IMR-90 (cell line): ENCODE measurements around the gene RFTN1. TPM values are rescaled to one million over a fixed set of nuclear protein-coding genes. Genes with fewer than 3 reads are reported as not detected.

Source experiments
- ATAC-seq: fragments of 200-7000 bp; cut with Tn5 transposase; 2 replicates; pipeline ENCODE4 v1.9.1; 2020; ENCODE audit warnings: low read depth, mild to moderate bottlenecking, moderate library complexity
- BruUV-seq: library from RNA; stranded (reverse); fragments of 400-500 nt; replicated peaks from 2 replicates; lab custom pipeline; 2021; lab: Mats Ljungman, UMichigan
- CTCF ChIA-PET: fragments of 300-600 bp; formaldehyde crosslinking; extraction: SDS; loops from one replicate; lab custom pipeline; 2021; ENCODE audit warnings: antibody characterized with exemption; lab: Yijun Ruan, JAX
- POLR2A ChIA-PET: fragments of 300-600 bp; sonication (Branson Sonifier 250); formaldehyde crosslinking; loops from one replicate; lab custom pipeline; 2022; ENCODE audit warnings: antibody characterized with exemption; ENCODE audit not compliant: unreplicated experiment; lab: Charles Lee
- DNase-seq: peaks from one replicate; pipeline ENCODE4 v3.0.0; 2013
- H2AFZ ChIP-seq: replicated peaks from 2 replicates; pipeline ENCODE3; 2013; ENCODE audit warnings: low read length, mild to moderate bottlenecking; ENCODE audit not compliant: poor library complexity
- H2AK5ac ChIP-seq: 2 replicates; pipeline ENCODE4 v1.6.1; 2013; ENCODE audit warnings: low read depth, low read length, inconsistent platforms
- H2AK9ac ChIP-seq: replicated peaks from 2 replicates; pipeline ENCODE3; 2013; ENCODE audit warnings: mild to moderate bottlenecking, low read depth, low read length, moderate library complexity; ENCODE audit not compliant: poor library complexity
- H2BK120ac ChIP-seq: 2 replicates; pipeline ENCODE4 v1.6.1; 2013; ENCODE audit warnings: low read depth, low read length, inconsistent platforms
- H2BK15ac ChIP-seq: 3 replicates; pipeline ENCODE4 v1.6.1; 2013; ENCODE audit warnings: low read depth, low read length, inconsistent platforms
- H2BK20ac ChIP-seq: 2 replicates; pipeline ENCODE4 v1.6.1; 2013; ENCODE audit warnings: low read depth, mild to moderate bottlenecking, inconsistent platforms, low read length, moderate library complexity
- H2BK5ac ChIP-seq: 2 replicates; pipeline ENCODE4 v1.6.1; 2013; ENCODE audit warnings: mild to moderate bottlenecking, low read depth, low read length, inconsistent platforms; ENCODE audit not compliant: poor library complexity, severe bottlenecking
- H3K14ac ChIP-seq: replicated peaks from 2 replicates; pipeline ENCODE4 v1.6.1; 2013; ENCODE audit warnings: low read depth, low read length, inconsistent platforms
- H3K18ac ChIP-seq: 2 replicates; pipeline ENCODE4 v1.6.1; 2013; ENCODE audit warnings: low read depth, low read length, control low read depth
- H3K23ac ChIP-seq: 2 replicates; pipeline ENCODE4 v1.6.1; 2013; ENCODE audit warnings: low read depth, low read length, inconsistent platforms
- H3K27ac ChIP-seq: 2 replicates; pipeline ENCODE4 v1.5.1; 2013; ENCODE audit warnings: mild to moderate bottlenecking, control low read depth, low read length; ENCODE audit not compliant: insufficient read depth
- H3K27me3 ChIP-seq: 2 replicates; pipeline ENCODE4 v1.6.1; 2013; ENCODE audit warnings: low read length; ENCODE audit not compliant: control insufficient read depth, insufficient read depth
- H3K36me3 ChIP-seq: 2 replicates; pipeline ENCODE4 v1.6.1; 2013; ENCODE audit warnings: low read length, mixed read lengths; ENCODE audit not compliant: control insufficient read depth, insufficient read depth
- H3K4ac ChIP-seq: 2 replicates; pipeline ENCODE4 v1.6.1; 2013; ENCODE audit warnings: low read depth, low read length, inconsistent platforms
- H3K4me1 ChIP-seq: 2 replicates; pipeline ENCODE4 v1.6.1; 2013; ENCODE audit warnings: low read length, mixed read lengths; ENCODE audit not compliant: control insufficient read depth, insufficient read depth
- H3K4me2 ChIP-seq: 2 replicates; pipeline ENCODE4 v1.6.1; 2013; ENCODE audit warnings: low read depth, mild to moderate bottlenecking, control low read depth, low read length, moderate library complexity
- H3K4me3 ChIP-seq: 2 replicates; pipeline ENCODE4 v1.5.1; 2013; ENCODE audit warnings: low read depth, mild to moderate bottlenecking, control low read depth, low read length, moderate library complexity; ENCODE audit not compliant: insufficient read depth
- H3K56ac ChIP-seq: 2 replicates; pipeline ENCODE4 v1.6.1; 2013; ENCODE audit warnings: low read length, inconsistent platforms; ENCODE audit not compliant: insufficient read depth; ENCODE audit errors: extremely low read depth
- H3K79me1 ChIP-seq, 2 experiments: 2 replicates each; pipeline ENCODE4 v1.6.1; 2013; ENCODE audit warnings: low read length in 2 of 2, inconsistent platforms in 1 of 2, low read depth in 1 of 2
- H3K9ac ChIP-seq: 2 replicates; pipeline ENCODE4 v1.6.1; 2013; ENCODE audit warnings: low read depth, low read length, control low read depth
- H3K9me1 ChIP-seq: 2 replicates; pipeline ENCODE4 v1.6.1; 2013; ENCODE audit warnings: low read length, inconsistent platforms; ENCODE audit not compliant: insufficient read depth
- H3K9me3 ChIP-seq: 2 replicates; pipeline ENCODE4 v1.6.1; 2013; ENCODE audit warnings: low read length; ENCODE audit not compliant: control insufficient read depth, insufficient read depth
- H4K20me1 ChIP-seq: 2 replicates; pipeline ENCODE4 v1.6.1; 2013; ENCODE audit warnings: low read length, inconsistent platforms; ENCODE audit not compliant: insufficient read depth
- H4K5ac ChIP-seq: 2 replicates; pipeline ENCODE4 v1.6.1; 2013; ENCODE audit warnings: mild to moderate bottlenecking, low read depth, low read length, control low read depth
- H4K8ac ChIP-seq, 2 experiments: 2 replicates each; pipeline ENCODE4 v1.6.1; 2013; ENCODE audit warnings: low read depth in 2 of 2, low read length in 2 of 2, control low read depth in 1 of 2, inconsistent platforms in 1 of 2
- H4K91ac ChIP-seq: 2 replicates; pipeline ENCODE4 v1.6.1; 2013; ENCODE audit warnings: low read depth, low read length, inconsistent platforms; ENCODE audit not compliant: insufficient read depth
- CEBPB ChIP-seq: IDR thresholded peaks from 2 replicates; pipeline ENCODE4 v1.6.1; 2012; ENCODE audit warnings: low read depth, low read length, improper control_type of control experiment
- MXI1 ChIP-seq: IDR thresholded peaks from 2 replicates; pipeline ENCODE4 v1.6.1; 2012; ENCODE audit warnings: low read depth, mild to moderate bottlenecking, low read length, moderate library complexity, borderline replicate concordance
- NFE2L2 ChIP-seq: fragments of 150-350 bp; IDR thresholded peaks from 2 replicates; pipeline ENCODE4 v1.6.1; 2016; ENCODE audit warnings: low read depth, mild to moderate bottlenecking, low read length
- RAD21 ChIP-seq: IDR thresholded peaks from 2 replicates; pipeline ENCODE4 v1.6.1; 2012; ENCODE audit warnings: low read length, improper control_type of control experiment
- WGBS, 2 experiments: methylation state at CpG; one replicate each; pipeline versions ENCODE4 v1.1.5 to v1.1.7; 2013; ENCODE audit warnings: missing lambda C conversion rate in 2 of 2; ENCODE audit not compliant: insufficient read length in 1 of 2; ENCODE audit errors: extremely low coverage in 2 of 2; 5-methylcytosine and 5-hydroxymethylcytosine counted together
- dilution Hi-C: fragments of 300-500 bp; cut with HindIII; formaldehyde crosslinking; loops from one replicate; pipeline ENCODE4 v1.14.3; 2018; ENCODE audit warnings: low sequenced_read_pairs; ENCODE audit not compliant: unreplicated experiment
- in situ Hi-C: fragments of 300-500 bp; cut with MboI; formaldehyde crosslinking; loops from 3 replicates; pipeline ENCODE4 v1.14.3; 2019; ENCODE audit warnings: low sequenced_read_pairs, inconsistent platforms, mixed read lengths
- intact Hi-C: fragments of 100-400 bp; cut with micrococcal nuclease; formaldehyde crosslinking; loops from 2 replicates; pipeline ENCODE4 v1.10.0; 2022
- polyA plus RNA-seq, 3 experiments: library from polyadenylated mRNA; depleted of rRNA; stranded (reverse); fragments of >200 nt; gene quantifications; 2 replicates each; pipeline ENCODE4 v1.2.3, GENCODE V29; 2012; ENCODE audit warnings: low replicate concordance in 1 of 3
- total RNA-seq: library from RNA; depleted of rRNA; stranded (reverse); fragments of >200 nt; gene quantifications from 2 replicates; pipeline ENCODE4 v1.2.3, GENCODE V29; 2012
- TF ChIP-seq, protein P1 (sequence below): conservative IDR thresholded peaks from 2 replicates; pipeline ENCODE4 v1.5.1; 2012; ENCODE audit warnings: mild to moderate bottlenecking, low read depth, low read length, improper control_type of control experiment

Gene RFTN1
- total and polyA plus RNA-seq, 2 of the 4 experiments (the other 2 are of a cell fraction), result 45.0 to 52.0 TPM

GRCh38 chr3:16461463-16462245 is 51.8 kb downstream of the RFTN1 start (continued):
- TF ChIP-seq MXI1, result no peak

- Histone ChIP-seq H3K4ac (no peak overlapping the region), H3K36me3 (peaks cover 10% of the 10 kb centered on the region), H2AFZ (no peak overlapping the region), H2BK120ac (no peak overlapping the region), H2BK5ac (no peak overlapping the region), H3K4me1 (0 out of 2 replicates have a peak, but pooled peaks cover 2% of the 10 kb centered on the region), H2AK9ac (no peak overlapping the region), H3K9ac (no peak overlapping the region), H4K20me1 (peaks cover 8% of the 10 kb centered on the region; the same call in 1 of the 2 replicates), H3K27me3 (no peaks in the 10 kb centered on the region), H3K79me1 (peaks cover 33 to 60% of the 10 kb centered on the region in 2 experiments), H4K5ac (no peak overlapping the region), H3K27ac (no peak overlapping the region), H3K4me2 (no peak overlapping the region), H4K91ac (no peak overlapping the region), H2BK15ac (no peak overlapping the region), H3K23ac (no peak overlapping the region), H3K4me3 (no peak overlapping the region), H3K9me1 (peaks cover 5% of the 10 kb centered on the region), H3K56ac (no peak overlapping the region), H2AK5ac (no peak overlapping the region), H4K8ac (no peak overlapping the region), H3K14ac (no peak overlapping the region), H3K9me3 (no peaks in the 10 kb centered on the region), H3K18ac (no peak overlapping the region), H2BK20ac (no peak overlapping the region)
- no TSS peak for BruUV-seq
- intact Hi-C loops, result no loop called here
- CTCF ChIA-PET, result no interaction called here
- TF ChIP-seq RAD21, result no peak
- TF ChIP-seq CEBPB, result no peak
- TF ChIP-seq, protein P1, sequence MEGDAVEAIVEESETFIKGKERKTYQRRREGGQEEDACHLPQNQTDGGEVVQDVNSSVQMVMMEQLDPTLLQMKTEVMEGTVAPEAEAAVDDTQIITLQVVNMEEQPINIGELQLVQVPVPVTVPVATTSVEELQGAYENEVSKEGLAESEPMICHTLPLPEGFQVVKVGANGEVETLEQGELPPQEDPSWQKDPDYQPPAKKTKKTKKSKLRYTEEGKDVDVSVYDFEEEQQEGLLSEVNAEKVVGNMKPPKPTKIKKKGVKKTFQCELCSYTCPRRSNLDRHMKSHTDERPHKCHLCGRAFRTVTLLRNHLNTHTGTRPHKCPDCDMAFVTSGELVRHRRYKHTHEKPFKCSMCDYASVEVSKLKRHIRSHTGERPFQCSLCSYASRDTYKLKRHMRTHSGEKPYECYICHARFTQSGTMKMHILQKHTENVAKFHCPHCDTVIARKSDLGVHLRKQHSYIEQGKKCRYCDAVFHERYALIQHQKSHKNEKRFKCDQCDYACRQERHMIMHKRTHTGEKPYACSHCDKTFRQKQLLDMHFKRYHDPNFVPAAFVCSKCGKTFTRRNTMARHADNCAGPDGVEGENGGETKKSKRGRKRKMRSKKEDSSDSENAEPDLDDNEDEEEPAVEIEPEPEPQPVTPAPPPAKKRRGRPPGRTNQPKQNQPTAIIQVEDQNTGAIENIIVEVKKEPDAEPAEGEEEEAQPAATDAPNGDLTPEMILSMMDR, result no peak
- no peak for TF ChIP-seq NFE2L2
- in situ Hi-C loops, result no loop called here
- POLR2A ChIA-PET, result no interaction called here
- DNase-seq (no peak), ATAC-seq (no peak)
- dilution Hi-C loops, result no loop called here
- no CpG with 5 or more reads among the region's 4 CpGs for WGBS, 2 experiments
Measured at GRCh38 chr3:16460886-16461285, 52.6 kb downstream of the RFTN1 start.
